Measurements from ENCODE around the gene DDX3X.
"Not testable (repeated sequence)": the region's sequence is repeated elsewhere in the genome, so short reads cannot be mapped to it uniquely, and the experiment has no call there.

The DDX3X gene

DNA sequence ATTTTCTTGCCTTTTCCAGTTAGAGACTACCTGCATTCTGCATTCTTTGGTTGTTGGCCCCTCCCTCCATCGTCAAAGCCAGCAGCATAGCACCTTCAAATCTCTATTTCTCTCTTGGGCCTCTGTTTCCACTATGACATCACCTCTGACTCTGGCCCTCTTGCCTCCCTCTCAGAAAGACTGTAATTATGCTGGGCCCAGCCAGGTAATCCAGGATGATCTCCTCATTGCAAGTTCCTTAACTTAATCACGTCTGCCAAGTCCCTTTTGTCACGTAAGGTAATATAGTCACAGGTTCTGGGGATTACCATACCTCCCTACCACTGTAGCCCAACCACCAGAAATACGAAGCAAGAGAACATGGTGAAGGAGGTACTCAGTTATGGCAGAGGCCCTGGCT, 73.9 kb downstream of the DDX3X start:
- no peak for TF ChIP-seq CTCF (IDR thresholded peaks at IDR 0.05; ENCODE audit: borderline replicate concordance, control extremely low read depth, extremely low read depth, insufficient read depth, missing control alignments)
- in situ Hi-C loops (cut with MboI; ENCODE audit: low sequenced_read_pairs, unreplicated experiment), result no loop called here
- no peak for DNase-seq (ENCODE audit: low spot score)

GRCh38 chrX:41408576-41408975, 74.6 kb downstream of the DDX3X start:
- DNase-seq (ENCODE audit: low spot score), result no peak
- TF ChIP-seq CTCF (IDR thresholded peaks at IDR 0.05; ENCODE audit: borderline replicate concordance, control extremely low read depth, extremely low read depth, insufficient read depth, missing control alignments), result no peak
- in situ Hi-C loops (cut with MboI; ENCODE audit: low sequenced_read_pairs, unreplicated experiment), result no loop called here

DNA sequence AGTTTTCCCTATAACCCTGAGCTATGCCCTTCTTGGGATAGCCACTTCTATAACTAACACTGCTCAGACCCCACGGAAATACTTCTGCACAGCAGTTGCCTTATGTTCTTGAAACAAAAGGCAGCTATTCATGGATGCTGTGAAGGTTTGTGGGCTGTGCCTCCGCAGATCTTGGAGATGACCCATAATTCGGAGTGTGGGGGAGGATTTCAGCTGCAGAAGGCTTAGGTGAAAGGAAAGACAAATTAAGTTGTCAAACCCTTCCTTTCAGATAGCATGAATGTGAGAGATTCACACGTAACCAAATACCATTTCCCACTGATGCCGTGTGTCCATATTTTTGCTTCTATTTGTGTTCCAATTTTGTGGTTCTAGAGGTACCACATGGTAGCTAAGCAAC, 75.0 kb downstream of the DDX3X start:
- no peak for TF ChIP-seq CTCF (IDR thresholded peaks at IDR 0.05; ENCODE audit: borderline replicate concordance, control extremely low read depth, extremely low read depth, insufficient read depth, missing control alignments)
- in situ Hi-C loops (cut with MboI; ENCODE audit: low sequenced_read_pairs, unreplicated experiment), result no loop called here
- no peak for DNase-seq (ENCODE audit: low spot score)

DNA sequence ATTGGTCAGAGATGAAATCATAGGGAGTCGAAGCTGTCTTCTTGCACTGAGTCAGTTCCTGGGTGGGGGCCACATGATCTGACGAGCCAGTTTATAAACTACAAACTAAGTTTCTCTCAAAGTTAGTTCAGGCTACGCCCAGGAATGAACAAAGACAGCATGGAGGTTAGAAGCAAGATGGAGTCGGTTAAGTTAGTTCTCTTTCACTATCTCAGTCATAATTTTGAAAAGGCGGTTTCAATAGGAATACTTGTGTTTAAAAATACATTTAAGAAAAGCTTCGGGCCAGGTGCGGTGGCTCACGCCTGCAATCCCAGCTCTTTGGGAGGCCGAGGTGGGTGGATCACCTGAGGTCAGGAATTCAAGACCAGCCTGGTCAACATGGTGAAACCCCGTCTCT, 77.3 kb downstream of the DDX3X start:
- in situ Hi-C loops (cut with MboI; ENCODE audit: low sequenced_read_pairs, unreplicated experiment); DNase-seq (ENCODE audit: low spot score): not testable (repeated sequence)

DNA sequence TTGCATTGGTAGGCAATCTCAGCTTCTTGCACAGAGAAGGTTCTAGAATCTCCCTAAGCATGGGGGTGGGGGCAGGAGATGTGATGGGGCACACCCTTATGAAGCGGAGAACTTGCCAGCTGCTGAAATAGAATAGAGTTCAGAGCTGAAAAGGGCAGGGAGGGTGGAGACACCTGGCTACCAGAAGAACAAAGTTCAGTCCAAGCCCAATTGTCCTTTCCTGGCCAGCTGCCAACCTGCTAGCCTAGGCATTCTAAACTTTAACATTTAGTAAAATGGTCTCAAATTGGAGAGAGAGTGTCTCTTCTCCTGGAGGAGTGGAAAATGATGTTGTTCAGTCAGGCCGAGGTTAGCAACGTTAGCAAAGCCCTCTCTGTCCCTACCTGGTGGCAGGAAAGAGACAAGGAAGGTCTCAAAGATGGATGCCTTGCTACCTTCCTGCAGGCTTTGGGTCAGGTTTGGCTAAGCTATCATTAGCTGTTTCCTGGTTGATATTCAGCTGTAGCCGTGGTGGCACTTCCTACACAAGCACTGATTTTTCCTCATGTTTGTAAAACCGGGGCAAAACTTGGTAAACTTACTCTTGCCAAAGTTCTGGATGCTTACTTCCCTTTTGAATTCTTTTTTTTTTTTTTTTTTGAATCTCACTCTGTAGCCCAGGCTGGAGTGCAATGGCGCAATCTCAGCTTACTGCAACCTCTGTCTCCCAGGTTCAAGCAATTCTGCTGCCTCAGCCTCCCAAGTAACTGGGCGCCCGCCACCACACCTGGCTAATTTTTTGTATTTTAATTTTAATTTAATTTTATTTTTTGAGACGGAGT, 78.5 kb downstream of the DDX3X start:
- TF ChIP-seq CTCF (IDR thresholded peaks at IDR 0.05; ENCODE audit: borderline replicate concordance, control extremely low read depth, extremely low read depth, insufficient read depth, missing control alignments), result no peak
- DNase-seq (ENCODE audit: low spot score), result no peak
- in situ Hi-C loops (cut with MboI; ENCODE audit: low sequenced_read_pairs, unreplicated experiment), result no loop called here
